Measurements from ENCODE around the gene MYRIP.
"Not testable (repeated sequence)": the region's sequence is repeated elsewhere in the genome, so short reads cannot be mapped to it uniquely, and the experiment has no call there.

MYRIP gene

GRCh38 chr3:39809181-39809994, at the start of gene MYRIP:
TSS of gene MYRIP (plus strand) at chr3:39809609. CDS start at chr3:39900817, 91,208 bp downstream.
- peak; percentile 62 for DNase-seq

- DNase-seq, result no peak
These were observed 49.1 kb upstream of the MYRIP start for GRCh38 chr3:39760325-39760724.

GRCh38 chr3:39762537-39763070, 46.8 kb upstream of the MYRIP start:
- no peak for DNase-seq

GRCh38 chr3:39763390-39763789, 46.0 kb upstream of the MYRIP start:
- no peak for DNase-seq

- DNase-seq, result no peak
These were observed 43.8 kb upstream of the MYRIP start for GRCh38 chr3:39765575-39765974.

GRCh38 chr3:39766433-39766832, 43.0 kb upstream of the MYRIP start:
- no peak for DNase-seq

- not testable (repeated sequence) for DNase-seq
These were observed 42.5 kb upstream of the MYRIP start for GRCh38 chr3:39766909-39767308.

- DNase-seq, result not testable (repeated sequence)
These were observed 31.2 kb upstream of the MYRIP start for GRCh38 chr3:39778168-39778567.

GRCh38 chr3:39779511-39780230, 29.7 kb upstream of the MYRIP start:
- DNase-seq, result no peak

GRCh38 chr3:39780352-39780751, 29.1 kb upstream of the MYRIP start:
- DNase-seq, result no peak

- DNase-seq, result no peak
These were observed 28.4 kb upstream of the MYRIP start for GRCh38 chr3:39781025-39781424.

- no peak for DNase-seq
These were observed 27.8 kb upstream of the MYRIP start for GRCh38 chr3:39781632-39782031.

GRCh38 chr3:39783680-39784079, 25.7 kb upstream of the MYRIP start:
- DNase-seq, result no peak

- DNase-seq, result no peak
These were observed 24.5 kb upstream of the MYRIP start for GRCh38 chr3:39784922-39785321.

- DNase-seq, result no peak
These were observed 21.1 kb upstream of the MYRIP start for GRCh38 chr3:39788128-39788883.

GRCh38 chr3:39791603-39792002, 17.8 kb upstream of the MYRIP start:
- no peak for DNase-seq

GRCh38 chr3:39794880-39795279, 14.5 kb upstream of the MYRIP start:
- no peak for DNase-seq

- no peak for DNase-seq
These were observed 8.2 kb upstream of the MYRIP start for GRCh38 chr3:39801216-39801615.

GRCh38 chr3:39802486-39802885, 6.9 kb upstream of the MYRIP start:
- not testable (repeated sequence) for DNase-seq

GRCh38 chr3:39803956-39804355, 5.5 kb upstream of the MYRIP start:
- DNase-seq, result no peak

- no peak for DNase-seq
These were observed 4.5 kb upstream of the MYRIP start for GRCh38 chr3:39804951-39805350.

- DNase-seq, result no peak
These were observed 3.8 kb upstream of the MYRIP start for GRCh38 chr3:39805650-39806049.

- no peak for DNase-seq
These were observed 2.6 kb upstream of the MYRIP start for GRCh38 chr3:39806820-39807219.

Data from NCI-H774 (cell line).